Activated gamma-delta T cell treated with anti-CD3 and anti-CD28 coated beads, Interleukin-2, amount 50 U/mL, for 16 hours (primary cell): ENCODE data around the gene CAPZB.

Experiments
- DNase-seq: peaks from one replicate; pipeline ENCODE4 v3.0.0-alpha.2; 2020; ENCODE audit warnings: low read depth

The CAPZB gene

DNA sequence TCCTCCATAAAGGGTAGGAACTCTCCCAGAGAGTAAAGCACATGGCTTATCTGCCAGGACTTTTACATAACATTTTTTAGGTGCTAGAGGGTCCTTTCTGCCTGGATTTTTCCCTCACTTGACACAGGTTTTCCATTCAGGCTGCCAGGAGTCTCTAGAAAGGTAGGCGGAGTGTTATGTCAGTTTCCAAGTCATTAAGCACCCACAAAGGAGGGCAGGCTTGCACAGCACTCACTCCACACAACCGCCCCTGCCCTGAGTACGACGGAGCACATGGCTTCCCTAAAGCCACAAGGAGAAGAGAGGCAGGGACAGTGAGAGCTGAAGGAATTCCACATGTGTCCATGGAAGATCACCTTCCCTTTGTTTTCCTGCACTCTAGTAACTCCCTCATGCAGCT is 55.7 kb downstream of the CAPZB start:
- no peak for DNase-seq

DNA sequence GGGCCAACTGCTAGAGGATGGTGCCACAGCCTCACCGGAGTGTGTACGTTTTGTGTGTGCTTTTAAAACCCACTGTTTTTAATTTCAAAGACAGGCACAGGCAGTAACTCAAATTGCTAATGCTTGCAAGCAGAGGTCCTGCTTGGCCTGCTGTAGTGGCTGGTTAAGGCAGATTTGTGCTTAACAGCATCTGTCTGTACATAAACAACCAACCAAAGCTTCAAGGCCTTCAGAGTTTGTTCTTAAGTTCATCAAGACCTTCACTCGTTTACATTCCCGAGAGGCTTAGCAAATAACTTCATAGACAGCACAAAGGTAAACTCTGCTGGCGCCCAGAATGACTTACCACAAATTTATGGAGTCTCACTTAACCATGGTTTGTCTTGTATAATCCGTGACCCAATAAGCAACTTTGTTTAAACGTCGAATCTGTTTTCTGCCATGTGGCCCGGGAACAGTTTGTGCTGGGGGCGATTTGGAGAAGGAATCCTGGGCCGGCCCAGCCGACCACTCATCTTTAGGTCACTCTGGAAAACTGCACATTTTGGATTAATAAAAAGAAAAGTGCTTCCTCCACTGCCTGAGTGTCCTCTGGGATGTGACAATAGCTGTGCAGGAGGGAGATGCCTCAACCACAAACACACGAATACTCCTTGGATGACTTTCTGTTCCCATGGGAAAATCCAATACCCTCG is 58.1 kb downstream of the CAPZB start:
- no peak for DNase-seq

DNA sequence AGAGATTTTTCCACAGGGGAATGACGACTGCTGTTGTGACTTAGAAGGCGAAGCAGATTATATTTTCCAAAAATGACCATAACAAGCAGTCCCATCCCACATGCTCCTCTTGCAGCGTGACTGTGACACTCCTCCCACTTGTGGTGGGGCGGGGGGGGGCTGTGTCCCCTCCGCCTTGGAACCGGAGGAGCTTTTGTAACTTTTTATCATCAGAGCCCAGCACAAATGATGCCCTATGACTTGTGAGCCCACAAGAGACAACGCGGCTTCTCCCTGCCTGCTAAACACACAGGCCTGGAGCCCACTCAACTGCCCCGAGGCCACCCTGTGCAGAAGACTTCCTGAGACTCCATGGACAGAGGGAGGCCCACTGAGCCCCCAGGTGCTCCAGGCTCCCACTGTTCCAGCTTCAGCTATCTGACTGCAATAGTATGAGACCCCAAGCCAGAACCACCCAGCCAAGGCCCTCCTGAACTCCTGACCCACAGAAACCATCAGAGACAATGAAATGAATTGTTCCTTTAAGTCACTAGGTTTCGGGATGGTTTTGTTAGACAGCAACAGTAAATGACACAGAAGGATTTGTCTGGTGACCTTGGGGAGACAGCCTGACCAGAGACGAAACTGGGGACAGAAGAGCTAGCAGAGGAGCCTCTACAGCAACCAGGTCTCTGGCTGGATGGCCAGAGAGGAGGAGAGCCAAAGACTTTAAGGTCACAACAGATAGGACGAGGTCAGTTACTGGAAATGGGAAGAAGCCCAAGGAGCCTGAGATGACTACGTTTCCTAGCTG is 58.8 kb downstream of the CAPZB start:
- DNase-seq: no peak

DNA sequence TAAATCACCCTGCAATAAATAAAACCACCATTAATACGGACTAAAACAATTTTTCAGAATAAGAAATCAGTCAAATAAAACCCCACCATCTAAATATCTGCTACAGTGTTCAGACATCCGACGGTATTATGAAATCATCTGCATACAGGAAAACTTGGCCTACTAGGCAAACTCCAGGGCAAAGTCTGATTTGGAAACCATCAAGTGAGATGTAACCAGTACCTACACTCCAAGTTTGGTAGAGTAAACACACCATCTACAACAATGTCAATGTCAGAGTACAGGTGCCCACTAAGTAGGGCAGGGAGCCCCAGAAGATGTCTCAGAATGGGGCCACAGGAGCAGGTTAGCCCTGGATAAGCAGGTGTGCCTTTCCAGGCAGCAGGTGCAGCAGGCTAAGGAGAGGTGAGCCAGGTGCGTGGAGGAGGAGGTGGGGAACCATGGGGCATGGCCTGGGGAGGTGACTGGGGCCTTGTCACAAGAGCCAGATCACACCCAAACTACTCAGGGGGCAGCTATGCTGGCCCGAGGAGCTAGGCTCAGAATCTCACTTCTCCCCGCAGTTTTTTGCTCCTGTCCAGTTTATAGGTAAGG is 59.6 kb downstream of the CAPZB start:
- DNase-seq: no peak

DNA sequence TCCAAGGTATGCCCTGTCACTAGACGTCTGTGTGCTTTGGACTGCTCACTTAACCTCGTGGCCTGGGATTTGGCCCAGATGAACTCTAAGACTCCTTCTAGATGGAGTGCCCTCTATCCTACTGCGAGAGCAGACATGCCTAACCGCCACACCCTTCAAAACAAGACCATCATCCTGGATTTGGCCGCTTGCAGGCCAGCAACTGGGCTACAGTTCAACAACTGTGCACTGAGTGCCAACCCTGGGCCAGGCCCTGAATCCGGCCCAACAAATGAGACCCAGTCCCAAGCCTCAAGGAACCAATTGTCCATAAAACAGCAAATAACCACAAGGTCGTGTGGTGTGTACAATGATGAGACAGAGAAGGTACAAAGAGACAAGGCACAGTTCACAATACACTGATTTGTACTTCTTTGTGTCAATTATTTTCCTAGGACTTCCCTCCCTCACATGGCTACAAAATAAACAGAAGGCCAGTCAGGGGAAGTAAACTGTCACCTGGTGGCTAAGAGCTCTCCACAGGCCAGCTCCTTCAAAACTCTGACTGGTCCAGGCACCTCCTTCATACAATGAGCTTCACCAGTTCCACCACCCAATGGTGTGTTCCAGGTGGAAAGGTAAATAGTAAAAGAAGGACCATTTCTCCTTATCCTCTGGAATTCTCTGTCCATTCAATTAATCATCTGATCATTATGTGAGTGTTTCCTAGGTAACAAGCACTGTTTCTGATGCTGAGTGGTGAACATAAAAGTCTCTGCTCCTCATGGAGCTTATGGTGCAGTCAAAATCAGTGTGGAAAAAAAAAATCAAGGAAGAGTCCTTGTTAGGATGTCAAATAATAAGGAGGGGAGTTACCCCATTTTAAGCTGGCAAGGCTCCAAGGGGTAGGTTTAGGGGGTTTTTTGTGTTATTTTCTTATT is 60.4 kb downstream of the CAPZB start:
- DNase-seq: no peak

DNA sequence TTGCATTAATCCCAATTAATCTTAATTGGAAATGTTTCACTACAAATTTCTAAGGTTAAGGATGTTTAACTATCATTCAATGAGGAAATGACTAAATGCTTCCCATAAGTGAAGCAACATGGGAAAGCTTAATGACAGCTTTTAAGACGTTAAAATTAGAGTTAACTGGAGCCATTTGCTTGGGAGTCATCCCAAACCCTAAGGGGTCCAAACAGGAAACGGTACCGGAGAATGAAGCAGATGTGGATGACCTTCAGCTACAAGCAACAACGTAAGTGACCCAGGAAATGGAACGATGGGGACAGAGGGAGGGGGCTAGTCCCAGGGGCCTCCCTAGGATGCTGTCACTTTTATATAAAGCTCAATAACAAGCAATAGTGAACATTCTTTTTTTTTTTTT is 62.2 kb downstream of the CAPZB start:
- DNase-seq: no peak

DNA sequence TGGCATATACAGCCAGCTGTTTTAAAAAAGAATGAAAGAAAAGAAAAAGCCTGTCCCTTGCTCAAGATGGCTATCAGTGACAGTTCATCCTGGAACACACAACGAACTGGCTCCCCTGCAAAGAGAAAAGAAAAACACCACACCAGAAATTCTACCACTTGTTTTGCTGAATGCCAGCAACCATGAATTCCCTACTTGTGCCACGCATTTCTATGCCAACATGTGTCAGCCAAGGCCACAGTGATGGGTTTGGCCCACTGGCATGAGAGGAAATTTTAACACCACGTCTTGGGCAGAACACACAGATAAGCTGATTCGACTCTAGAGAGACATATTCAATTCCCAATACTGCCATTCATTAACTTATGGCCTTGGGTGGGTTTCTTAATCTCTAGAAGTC is 64.0 kb downstream of the CAPZB start:
- DNase-seq: no peak

DNA sequence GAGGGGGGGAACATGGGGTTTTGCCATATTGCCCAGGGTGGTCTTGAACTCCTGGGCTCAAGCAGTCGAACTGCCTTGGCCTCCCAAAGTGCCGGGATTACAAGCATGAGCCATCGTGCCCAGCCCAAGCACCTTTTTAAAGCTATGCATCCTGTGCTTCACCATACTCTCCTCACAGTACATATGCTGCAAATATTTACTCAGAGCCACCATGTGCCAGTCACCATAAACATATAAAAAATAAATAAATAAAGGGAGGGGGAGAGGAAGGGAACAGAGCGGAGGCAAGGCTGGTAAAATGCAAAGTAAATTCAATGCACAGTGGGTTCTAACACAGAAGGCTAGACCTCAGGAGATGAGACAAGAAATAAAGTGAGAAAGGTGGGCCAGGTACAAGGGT is 64.7 kb downstream of the CAPZB start:
- DNase-seq: no peak

DNA sequence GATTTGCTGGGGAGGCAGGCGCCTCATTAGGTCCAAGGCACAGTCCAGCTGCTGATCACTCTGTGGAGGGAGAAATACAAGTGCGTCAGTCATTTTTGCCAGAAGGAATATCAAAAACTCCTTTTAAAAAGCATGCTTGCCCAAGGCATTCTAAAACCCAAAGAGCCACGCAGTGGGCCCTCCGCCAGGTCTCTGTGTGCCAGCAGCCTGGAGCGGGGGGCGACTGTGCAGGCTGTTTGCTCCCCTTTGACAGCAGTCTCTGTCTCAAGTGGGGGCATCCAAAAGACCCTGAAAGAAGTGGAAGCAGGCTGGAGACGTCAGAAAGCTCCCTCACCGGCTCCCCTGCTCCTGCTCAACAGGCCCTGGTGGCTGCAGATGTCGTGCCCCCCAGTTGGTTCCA is 65.6 kb downstream of the CAPZB start:
- DNase-seq: no peak

DNA sequence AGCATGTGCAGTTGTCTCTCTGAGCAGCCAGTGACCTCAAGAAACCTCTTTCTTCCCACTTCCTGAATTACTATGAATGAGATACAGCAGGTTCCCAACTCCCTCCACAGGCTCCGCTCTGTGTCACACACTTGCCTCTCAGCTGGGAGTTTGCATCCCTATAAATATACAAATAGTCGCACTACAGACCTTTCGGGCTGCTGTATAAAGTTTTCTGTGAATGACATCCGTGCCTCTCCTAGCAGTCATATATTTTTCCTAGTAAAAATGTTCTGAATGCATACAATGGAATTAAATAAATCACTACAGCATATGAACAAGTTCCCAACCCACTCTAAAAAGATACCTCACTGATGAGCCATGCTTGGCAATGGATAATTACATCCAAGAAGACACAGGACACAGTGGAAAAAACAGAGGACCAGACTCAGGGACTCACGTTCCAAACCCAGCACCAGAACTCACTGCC is 66.8 kb downstream of the CAPZB start:
- DNase-seq: no peak

DNA sequence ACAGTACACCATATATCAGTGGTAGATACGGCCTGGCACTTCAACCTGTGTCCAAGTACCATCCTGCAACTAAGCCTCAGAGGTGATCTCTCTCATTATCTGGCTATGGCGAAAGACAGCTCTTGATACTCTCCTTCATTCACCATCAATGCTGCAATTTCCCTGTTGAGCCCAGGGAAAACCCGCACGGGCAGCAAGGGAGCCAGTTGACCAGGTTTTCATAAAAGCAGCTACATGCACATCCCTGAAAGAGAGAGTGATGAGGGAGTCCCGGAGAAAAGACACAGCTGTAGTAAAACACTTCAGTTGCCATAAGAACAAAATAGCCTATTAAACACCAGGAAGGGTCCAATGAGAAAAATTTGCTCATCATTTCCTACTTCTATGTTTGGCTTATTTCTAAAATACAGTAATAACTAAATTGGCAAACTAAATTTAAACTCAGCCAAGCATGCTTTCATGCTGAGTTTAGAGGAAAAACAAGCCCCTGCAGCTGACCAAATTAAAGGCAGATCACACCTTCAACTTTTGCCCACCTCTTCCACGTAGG is 68.3 kb downstream of the CAPZB start:
- DNase-seq: no peak

DNA sequence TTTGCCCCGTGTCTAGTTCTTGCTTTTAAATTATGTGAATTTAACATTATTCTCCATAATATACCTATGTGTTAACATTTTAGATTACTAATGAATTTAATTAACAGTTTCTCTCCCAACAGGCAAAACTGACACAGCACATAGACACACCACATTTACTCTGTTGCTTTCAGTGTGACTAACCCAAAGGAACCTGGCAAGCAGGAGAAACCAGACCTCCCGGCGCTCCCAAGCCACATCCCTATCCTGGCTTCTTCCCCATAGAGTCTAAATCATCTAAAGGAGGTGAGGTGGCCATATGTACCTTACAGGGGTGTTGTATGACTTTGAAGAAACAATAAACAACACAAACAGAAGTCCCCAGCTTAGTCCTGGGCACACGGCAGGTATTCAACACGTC is 69.2 kb downstream of the CAPZB start:
- no peak for DNase-seq

DNA sequence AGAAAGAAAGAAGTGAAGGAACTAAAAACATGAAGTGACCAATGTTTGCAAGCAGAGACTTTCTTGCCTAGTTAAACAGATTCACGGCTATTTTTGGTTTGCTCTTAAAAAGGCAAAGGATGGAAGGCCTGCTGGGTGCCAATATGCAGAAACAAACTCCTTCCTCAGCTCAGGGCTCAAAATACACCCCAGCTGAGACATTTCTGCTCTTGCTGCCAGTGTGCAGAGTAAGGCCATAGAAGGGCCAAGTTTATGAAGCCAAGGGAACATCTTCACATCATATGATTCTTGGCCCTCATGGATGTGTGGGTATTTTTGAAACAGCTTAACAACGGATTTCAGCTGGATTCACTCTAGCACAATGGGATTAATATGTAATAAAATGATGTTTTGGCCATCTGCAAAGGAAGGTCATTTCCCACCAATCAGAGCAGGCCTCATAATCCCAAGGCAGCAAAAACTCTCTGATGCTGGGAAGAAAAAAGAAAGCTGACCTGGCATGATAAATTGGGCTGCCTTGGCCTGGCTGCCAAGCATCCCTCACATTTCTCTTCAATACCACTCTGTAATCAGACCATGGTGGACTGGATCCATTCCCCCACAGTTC is 70.7 kb downstream of the CAPZB start:
- DNase-seq: no peak

DNA sequence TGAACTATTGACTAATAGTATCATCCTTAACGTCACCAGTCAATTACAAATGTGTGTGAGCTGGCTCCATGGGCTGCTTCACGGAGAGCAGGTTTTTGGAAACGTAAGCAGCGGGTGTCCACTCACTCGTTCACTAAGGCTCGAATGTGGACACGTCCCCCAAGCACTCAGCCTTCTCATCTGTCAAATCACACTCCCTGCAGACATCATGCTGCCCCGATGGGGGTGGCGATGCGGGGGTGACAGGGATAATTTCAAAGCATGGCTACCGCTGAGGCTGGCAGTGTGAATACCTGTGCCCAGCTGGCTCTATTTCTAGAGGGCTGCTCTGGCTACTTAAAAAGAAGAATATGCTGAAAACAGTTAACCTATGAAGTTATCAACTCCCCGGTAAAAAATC is 71.3 kb downstream of the CAPZB start:
- DNase-seq: no peak

DNA sequence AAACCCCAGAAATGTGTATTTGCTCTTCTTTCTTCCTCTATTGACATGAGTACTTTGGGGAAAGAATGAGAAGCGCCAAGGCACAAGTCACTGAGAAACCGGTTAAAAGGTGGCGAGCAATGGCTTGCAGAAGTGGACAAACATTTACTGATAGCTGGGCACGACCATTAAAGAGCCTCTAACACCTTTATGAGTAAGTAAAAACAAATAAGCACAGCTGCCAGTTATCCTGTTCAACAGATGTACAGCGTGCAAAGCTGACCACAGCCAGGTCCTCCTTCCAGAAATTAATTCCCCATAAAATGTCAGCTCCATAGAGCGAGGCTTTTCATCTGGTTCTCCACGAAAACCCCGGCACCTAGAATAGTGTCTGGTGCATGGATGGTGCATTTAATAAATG is 72.7 kb downstream of the CAPZB start:
- DNase-seq: no peak

DNA sequence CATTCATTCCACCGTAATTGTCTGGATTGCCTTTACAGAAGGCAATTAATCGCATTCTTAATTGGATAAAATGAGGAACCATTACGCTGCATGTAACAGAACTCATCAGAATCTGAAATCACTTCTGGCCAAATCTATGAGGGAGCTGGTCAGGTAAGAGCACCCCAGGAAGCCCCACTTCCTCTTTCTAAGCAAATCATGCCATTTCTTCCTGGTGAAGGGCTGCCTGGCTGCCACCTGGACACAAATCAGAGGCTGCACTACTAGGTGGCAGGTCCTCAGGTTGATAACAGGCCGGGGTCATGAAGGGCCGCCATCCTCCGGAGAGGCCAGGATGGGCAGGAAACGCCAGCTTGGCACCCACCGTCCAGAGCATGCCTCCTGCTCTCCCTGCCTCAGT is 73.7 kb downstream of the CAPZB start:
- no peak for DNase-seq

DNA sequence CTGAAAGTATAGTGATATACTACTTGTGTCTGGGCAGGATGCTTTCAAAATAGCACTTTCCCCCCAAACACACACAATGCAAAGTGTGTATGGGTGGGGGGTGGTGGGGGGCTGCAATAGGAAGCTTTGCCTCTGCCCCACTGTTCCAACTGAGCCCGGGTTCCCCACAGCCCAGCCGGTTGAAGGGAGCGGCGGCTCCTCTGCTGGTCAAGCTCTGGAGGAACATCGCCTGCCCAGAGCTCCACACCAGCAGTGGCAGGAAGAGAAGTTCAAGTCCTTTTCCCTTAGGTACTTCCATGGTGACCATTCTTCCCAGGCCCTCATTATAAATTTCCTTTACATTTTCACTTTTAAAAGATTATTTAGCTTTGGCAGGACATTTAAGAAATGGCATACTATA is 74.9 kb downstream of the CAPZB start:
- no peak for DNase-seq

DNA sequence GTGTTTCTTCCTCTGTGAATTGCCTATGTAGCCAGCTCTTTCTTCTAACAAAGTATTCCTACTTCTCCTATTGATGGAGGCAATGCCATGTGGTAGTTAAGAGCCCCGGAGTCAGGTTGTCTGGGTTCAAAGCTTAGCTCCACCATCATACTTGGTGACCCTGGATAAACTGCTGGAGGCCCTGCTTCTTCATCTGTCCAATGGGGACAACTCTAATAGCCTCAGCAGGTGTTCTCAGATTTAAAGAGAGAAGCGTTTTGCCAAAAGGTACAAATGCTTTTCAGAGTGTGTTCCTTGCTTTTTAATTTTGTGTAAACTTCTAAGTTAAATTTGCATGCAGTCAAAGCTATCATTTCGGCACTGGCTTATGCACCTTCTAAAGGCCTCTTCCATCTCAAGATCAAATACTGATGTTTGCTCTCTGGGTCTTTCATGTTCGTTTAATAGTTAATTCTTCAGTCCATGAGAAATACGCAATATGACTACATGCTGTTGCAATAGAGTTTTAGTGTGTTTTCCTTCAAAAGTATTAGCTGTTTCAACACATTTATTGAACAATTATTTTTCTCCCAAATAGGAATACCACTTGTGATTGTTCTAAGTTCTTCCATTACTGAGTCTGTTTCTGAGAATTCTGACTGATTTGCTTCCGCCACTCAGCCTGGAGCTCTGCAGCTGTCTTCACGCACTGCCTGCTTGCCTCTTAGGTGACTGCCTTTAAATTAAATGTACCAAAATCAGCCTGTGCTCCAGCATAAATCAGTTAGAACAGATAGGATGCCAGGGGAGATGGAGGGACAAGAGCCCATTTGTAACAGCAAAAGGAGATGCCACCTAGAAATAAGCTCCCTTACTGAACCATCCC is 75.6 kb downstream of the CAPZB start:
- no peak for DNase-seq

DNA sequence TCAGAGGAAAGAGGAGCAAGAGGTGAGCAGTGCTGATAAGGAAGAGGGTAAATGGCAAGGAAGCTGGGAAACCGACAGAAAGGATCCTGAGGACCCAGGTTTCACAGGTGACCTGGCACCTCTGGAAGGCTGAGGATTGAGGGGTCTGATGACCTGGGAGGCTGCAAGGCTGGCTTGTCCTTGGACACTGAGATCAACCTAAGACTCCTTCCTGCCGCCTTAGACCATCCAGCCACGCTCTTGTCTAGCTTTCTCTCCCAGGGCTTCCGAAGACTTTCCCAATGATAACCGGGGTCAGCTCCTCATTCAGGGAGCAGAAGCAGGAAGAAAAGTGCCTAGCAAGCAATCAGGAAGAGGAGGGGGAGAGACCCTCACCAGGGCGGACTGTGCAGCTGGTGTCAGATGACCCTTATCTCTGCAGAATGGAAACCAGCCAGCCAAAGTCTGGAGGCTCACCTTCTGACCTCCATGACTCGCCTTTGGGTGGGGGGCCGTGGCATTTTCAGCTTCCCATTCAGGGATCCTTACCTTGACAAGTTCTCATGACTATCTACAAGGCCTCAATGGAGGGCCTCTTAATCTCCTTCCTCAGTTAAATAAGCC is 77.7 kb downstream of the CAPZB start:
- DNase-seq: no peak

DNA sequence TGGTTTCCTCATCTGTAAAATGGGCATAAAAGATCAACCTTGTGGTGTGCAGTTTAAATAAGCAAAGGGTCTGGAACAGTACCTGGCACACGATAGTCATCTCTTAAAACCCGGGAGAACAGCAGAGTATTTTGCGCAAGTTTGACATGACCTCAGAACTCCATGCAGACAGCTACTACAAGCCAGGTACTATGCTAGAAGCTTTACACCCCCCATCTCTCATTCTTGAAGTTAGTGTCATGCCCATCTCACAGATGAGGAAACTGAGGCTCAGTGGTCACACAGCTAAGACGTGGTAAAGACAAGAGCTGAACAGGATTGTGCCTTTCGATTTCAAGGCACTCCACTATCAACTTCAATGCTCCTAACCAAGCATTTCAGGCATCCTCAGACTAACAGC is 78.7 kb downstream of the CAPZB start:
- DNase-seq: no peak
